HG03135 (cell line): ENCODE results near the gene CTCFL.

Experiments
- ATAC-seq: cut with Tn5 transposase; IDR thresholded peaks from one replicate; pipeline ENCODE4 v1.9.1; 2021; ENCODE audit warnings: mild to moderate bottlenecking, moderate library complexity; ENCODE audit not compliant: unreplicated experiment

CTCFL gene

DNA sequence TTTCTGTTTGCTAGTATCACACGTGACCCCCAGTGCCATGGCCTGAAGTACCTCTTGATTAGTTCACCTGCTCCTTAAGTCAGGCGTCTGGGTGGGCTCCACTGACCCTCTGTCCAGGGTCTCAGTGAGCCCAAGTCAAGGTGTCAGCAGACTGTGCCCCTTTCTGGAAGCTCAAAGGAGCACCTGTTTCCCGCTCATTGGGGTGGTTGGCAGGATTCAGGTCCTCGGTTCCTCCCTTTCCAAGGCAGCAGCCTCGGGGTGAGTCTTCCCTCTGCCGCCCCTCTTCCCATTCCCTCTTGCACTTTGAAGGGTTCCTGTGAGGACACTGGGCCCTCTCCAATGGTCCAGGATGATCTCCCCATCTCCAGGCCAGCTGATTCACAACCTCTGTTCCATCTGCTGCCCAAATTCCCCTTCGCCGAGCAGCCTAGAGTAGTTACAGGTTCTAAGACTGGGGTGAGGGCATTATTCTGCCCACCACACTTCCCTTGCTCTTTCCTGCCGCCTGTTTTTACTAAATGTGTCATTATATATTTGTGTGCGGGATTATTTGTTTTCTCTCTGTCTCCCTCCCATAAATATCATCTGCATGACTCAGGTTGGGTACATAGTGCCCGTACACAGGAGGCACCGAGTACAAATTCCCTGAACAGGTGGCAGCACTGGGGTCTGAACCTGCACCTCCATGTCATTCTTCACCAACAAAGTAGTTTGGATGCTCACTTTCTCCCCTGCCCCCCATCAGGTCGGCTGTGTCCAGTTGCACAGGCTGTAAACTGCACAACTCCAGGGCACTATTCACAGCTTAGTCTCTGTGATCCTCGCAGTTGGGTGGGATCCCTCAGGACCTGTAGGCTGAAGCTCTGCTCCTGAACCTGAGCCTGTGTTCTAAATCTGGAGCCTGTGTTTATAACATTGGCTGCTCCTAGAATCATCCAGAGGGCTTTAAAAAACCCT lies 75.3 kb downstream of the CTCFL start:
- no peak for ATAC-seq

DNA sequence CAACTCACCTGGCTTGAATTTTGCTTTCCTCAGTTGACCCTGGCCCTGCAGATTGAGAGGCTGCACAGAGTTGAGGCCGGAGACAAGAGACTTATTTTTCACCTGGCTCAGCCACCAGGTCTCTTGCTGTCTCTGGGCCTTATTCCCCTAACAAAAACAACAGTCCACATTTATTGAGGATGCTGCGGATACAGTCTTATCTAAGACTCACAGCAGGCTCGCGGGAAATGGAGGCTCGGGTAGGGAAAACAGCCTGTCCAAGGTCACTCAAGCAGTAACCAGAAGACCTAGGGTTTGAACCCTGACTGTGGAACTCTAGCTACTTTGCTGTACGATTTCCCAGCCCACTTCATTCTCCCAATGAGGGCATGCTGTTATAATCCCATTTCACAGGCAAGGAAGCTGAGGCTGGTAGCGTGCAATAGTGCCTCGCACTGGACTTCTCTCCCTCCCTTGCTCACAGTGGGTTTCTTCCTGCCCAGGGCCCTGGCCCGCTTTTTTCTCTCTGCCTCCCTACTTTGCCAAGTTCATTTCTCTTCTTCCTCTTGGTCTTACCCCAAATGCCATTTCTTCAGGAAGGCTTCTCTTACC lies 76.1 kb downstream of the CTCFL start:
- no peak for ATAC-seq
